K562 (cell line): ENCODE measurements around the gene CDC42EP5. TPM values are rescaled to one million over a fixed set of nuclear protein-coding genes. Genes with fewer than 3 reads are reported as not detected.

Source experiments
- ATAC-seq: fragments of 200-7000 bp; cut with Tn5 transposase; 3 replicates; pipeline ENCODE4 v1.9.1; 2020; ENCODE audit warnings: moderate library complexity
- BruUV-seq: library from RNA; stranded (reverse); fragments of 400-500 nt; replicated peaks from 2 replicates; lab custom pipeline; 2021; lab: Mats Ljungman, UMichigan
- CTCF ChIA-PET: fragments of 300-600 bp; formaldehyde crosslinking; extraction: SDS; loops from one replicate; lab custom pipeline; 2021; ENCODE audit warnings: low intra/inter-chr PET ratio; lab: Yijun Ruan, JAX
- POLR2A ChIA-PET: fragments of 300-600, 350-650 bp; sonication (Branson Sonifier 250); formaldehyde crosslinking; extraction: SDS; loops from one replicate; lab custom pipeline; 2021; ENCODE audit warnings: antibody characterized with exemption, inconsistent platforms; lab: Yijun Ruan, JAX
- DNase-seq, 4 experiments: peaks; one replicate each; pipeline versions ENCODE4 v3.0.0 to v3.0.0-alpha.2; 2011 to 2018; ENCODE audit warnings: low spot score in 3 of 4, mixed read lengths in 3 of 4; ENCODE audit errors: extremely low read depth in 1 of 4
- FAIRE-seq: peaks from 2 replicates; lab custom pipeline; 2011; peaks lifted over from hg19 to GRCh38; lab: Jason Lieb, UNC
- H2AFZ ChIP-seq: 2 replicates; pipeline ENCODE4 v1.6.0; 2011; ENCODE audit warnings: low read depth, low read length, control low read depth, inconsistent platforms
- H3K27ac ChIP-seq: fragments of 200-600 bp; 3 replicates; pipeline ENCODE4 v1.8.0; 2011; ENCODE audit warnings: low read depth, mild to moderate bottlenecking, control low read depth, inconsistent platforms, low read length, moderate library complexity, mixed read lengths; ENCODE audit errors: extremely low read depth
- H3K27me3 ChIP-seq, 2 experiments: fragments of 300-600 bp in 1 of 2; 2 replicates in 1 of 2; 3 replicates in 1 of 2; pipeline versions ENCODE4 v1.6.0 to v1.8.0; 2011; ENCODE audit warnings: inconsistent platforms in 2 of 2, low read length in 2 of 2, mild to moderate bottlenecking in 1 of 2, mixed read lengths in 1 of 2, moderate library complexity in 1 of 2; ENCODE audit not compliant: control insufficient read depth in 2 of 2, insufficient read depth in 2 of 2
- H3K36me3 ChIP-seq: fragments of 300-600 bp; 3 replicates; pipeline ENCODE4 v1.8.0; 2011; ENCODE audit warnings: mild to moderate bottlenecking, low read length, inconsistent platforms; ENCODE audit not compliant: control insufficient read depth, insufficient read depth
- H3K4me1 ChIP-seq, 2 experiments: fragments of 200-600 bp in 1 of 2; replicated peaks in 1 of 2; 2 replicates in 1 of 2; 3 replicates in 1 of 2; pipeline versions ENCODE4 v1.5.1 to v1.8.0; 2011; ENCODE audit warnings: inconsistent platforms in 2 of 2, low read length in 2 of 2, mild to moderate bottlenecking in 1 of 2, mixed read lengths in 1 of 2, moderate library complexity in 1 of 2; ENCODE audit not compliant: control insufficient read depth in 2 of 2, insufficient read depth in 2 of 2
- H3K4me2 ChIP-seq: 2 replicates; pipeline ENCODE4 v1.6.1; 2011; ENCODE audit warnings: low read length, control low read depth, inconsistent platforms, mixed read lengths; ENCODE audit not compliant: insufficient read depth
- H3K4me3 ChIP-seq: fragments of 200-600 bp; sonication (generic), shearing (Covaris generic); 2 replicates; pipeline ENCODE4 v1.5.1; 2016; ENCODE audit warnings: control low read depth, inconsistent platforms
- H3K79me2 ChIP-seq: fragments of 200-600 bp; 3 replicates; pipeline ENCODE4 v1.8.0; 2011; ENCODE audit warnings: low read length, inconsistent platforms; ENCODE audit not compliant: control insufficient read depth, insufficient read depth
- H3K9ac ChIP-seq, 2 experiments: 2 replicates each; pipeline versions ENCODE4 v1.6.0 to v1.6.1; 2011; ENCODE audit warnings: low read depth in 2 of 2, low read length in 2 of 2, control low read depth in 1 of 2, inconsistent platforms in 1 of 2, mild to moderate bottlenecking in 1 of 2, mixed read lengths in 1 of 2; ENCODE audit not compliant: insufficient read depth in 1 of 2
- H3K9me1 ChIP-seq: one replicate; pipeline ENCODE4 v1.6.0; 2011; ENCODE audit warnings: inconsistent platforms, mild to moderate bottlenecking, low read length, moderate library complexity; ENCODE audit not compliant: control insufficient read depth, insufficient read depth
- H3K9me3 ChIP-seq: replicated peaks from 2 replicates; pipeline ENCODE4 v1.5.1; 2011; ENCODE audit warnings: low read depth, low read length, inconsistent platforms; ENCODE audit not compliant: control insufficient read depth, insufficient read depth
- H4K20me1 ChIP-seq: replicated peaks from 2 replicates; pipeline ENCODE4 v1.6.1; 2011; ENCODE audit warnings: low read length, inconsistent platforms, mixed read lengths; ENCODE audit not compliant: control insufficient read depth, insufficient read depth
- CEBPG ChIP-seq, 3 experiments: fragments of 200-800 bp in 1 of 3; sonication (Bioruptor generic) in 1 of 3; sonication (generic) in 1 of 3; formaldehyde crosslinking in 1 of 3; IDR thresholded peaks in 2 of 3; conservative IDR thresholded peaks in 1 of 3; 2 replicates each; pipeline versions ENCODE4 v1.6.1 to v1.8.0; 2016 to 2022; ENCODE audit warnings: missing compliant biosample characterization in 2 of 3, missing genetic modification characterization in 2 of 3, mild to moderate bottlenecking in 1 of 3, missing genetic modification reagents in 1 of 3
- MAFK ChIP-seq: IDR thresholded peaks from 2 replicates; pipeline ENCODE4 v1.6.1; 2011; ENCODE audit warnings: low read length, improper control_type of control experiment
- MYC ChIP-seq, 2 experiments: fragments of 250-450 bp in 1 of 2; sonication (Bioruptor Pico) in 1 of 2; IDR thresholded peaks; 2 replicates each; pipeline versions ENCODE4 v1.5.1 to v1.6.1; 2012 to 2021; ENCODE audit warnings: low read depth in 2 of 2, borderline replicate concordance in 1 of 2, improper control_type of control experiment in 1 of 2, low read length in 1 of 2, mild to moderate bottlenecking in 1 of 2, moderate library complexity in 1 of 2
- TAF7 ChIP-seq: fragments of 450-650 bp; IDR thresholded peaks from 2 replicates; pipeline ENCODE4 v1.6.1; 2016; ENCODE audit warnings: missing genetic modification characterization, missing compliant biosample characterization
- TEAD4 ChIP-seq, 2 experiments: sonication (generic) in 1 of 2; formaldehyde crosslinking in 1 of 2; IDR thresholded peaks; 2 replicates each; pipeline versions ENCODE4 v1.6.1 to v1.8.0; 2012 to 2022; ENCODE audit warnings: borderline replicate concordance in 1 of 2, inconsistent platforms in 1 of 2, low read length in 1 of 2, mild to moderate bottlenecking in 1 of 2, missing genetic modification reagents in 1 of 2
- ZBTB7A ChIP-seq: IDR thresholded peaks from 2 replicates; pipeline ENCODE4 v1.6.1; 2011; ENCODE audit warnings: low read depth, mild to moderate bottlenecking, low read length, moderate library complexity, borderline replicate concordance; ENCODE audit not compliant: control insufficient read depth
- ZNF280B ChIP-seq: fragments of 250-450 bp; sonication (Bioruptor Pico); IDR thresholded peaks from 2 replicates; pipeline ENCODE4 v1.5.1; 2021; ENCODE audit warnings: mild to moderate bottlenecking
- WGBS: fragments of 100-300 bp; shearing (Covaris generic); methylation state at CpG from one replicate; pipeline ENCODE4 v1.1.6; 2016; ENCODE audit warnings: low coverage, mixed read lengths; ENCODE audit not compliant: insufficient coverage; ENCODE audit errors: missing lambda C conversion rate; 5-methylcytosine and 5-hydroxymethylcytosine counted together
- in situ Hi-C: fragments of 300-500 bp; cut with MboI; formaldehyde crosslinking; loops from 4 replicates; pipeline ENCODE4 v1.15.0; 2018; ENCODE audit warnings: inconsistent platforms, mixed read lengths
- intact Hi-C: fragments of 100-400 bp; cut with micrococcal nuclease; formaldehyde crosslinking; loops from 2 replicates; pipeline ENCODE4 v1.14.2; 2022
- polyA plus RNA-seq, 8 experiments: library from polyadenylated mRNA; depleted of rRNA in 4 of 8; stranded (reverse) in 5 of 8; unstranded in 3 of 8; fragments of >200 nt; fragmentation: Nextera tagmentation in 2 of 8; fragmentation: Illumina TruSeq in 1 of 8; extraction: Ambion mirVana in 2 of 8; extraction: Trizol in 1 of 8; gene quantifications; 2 replicates each; pipeline versions ENCODE4 v1.2.1 to v1.2.3, GENCODE V29; 2011 to 2014; ENCODE audit warnings: inconsistent platforms in 1 of 8, missing spikeins in 1 of 8
- total RNA-seq, 7 experiments: library from RNA; depleted of rRNA in 6 of 7; stranded (reverse); fragments of >200 nt in 6 of 7; fragmentation: Illumina TruSeq in 2 of 7; extraction: Trizol in 2 of 7; gene quantifications; 2 replicates each; pipeline versions ENCODE4 v1.2.1 to v1.2.3, GENCODE V29; 2011 to 2021; ENCODE audit warnings: low replicate concordance in 1 of 7
- TF ChIP-seq, protein P1 (sequence below): sonication (generic); formaldehyde crosslinking; IDR thresholded peaks from 2 replicates; pipeline ENCODE4 v1.8.1; 2023; ENCODE audit warnings: mild to moderate bottlenecking, missing genetic modification reagents
- TF ChIP-seq, protein P2 (sequence below), 2 experiments: fragments of 450-650 bp in 1 of 2; IDR thresholded peaks; 2 replicates each; pipeline ENCODE4 v1.6.1; 2011 to 2017; ENCODE audit warnings: low read depth in 2 of 2, antibody characterized with exemption in 1 of 2, borderline replicate concordance in 1 of 2, low read length in 1 of 2, mild to moderate bottlenecking in 1 of 2, mixed read lengths in 1 of 2; ENCODE audit not compliant: control insufficient read depth in 1 of 2
- TF ChIP-seq, protein P3 (sequence below): fragments of 450-650 bp; formaldehyde crosslinking; IDR thresholded peaks from 2 replicates; pipeline ENCODE4 v1.4.0; 2020; ENCODE audit warnings: mild to moderate bottlenecking, moderate library complexity

Gene CDC42EP5
- total and polyA plus RNA-seq, 9 of the 15 experiments (the other 6 are each of a cell fraction or from before 2014, with no cell fraction given) = 0.15 to 0.38 TPM; not detected in 7

- peaks cover 24 to 54% of the 10 kb centered on the region in 2 experiments for H3K27me3 ChIP-seq
- TF ChIP-seq MYC (IDR thresholded peaks at IDR 0.05; ENCODE audit: low read depth, low read length) (no peak), MYC (CRISPR knock-in tag; IDR thresholded peaks at IDR 0.05; ENCODE audit: borderline replicate concordance, low read depth) (no peak), ZNF280B (CRISPR knock-in tag) (no peak), ZBTB7A (no peak), MAFK (no peak), TAF7 (tag) (no peak), TEAD4 (IDR thresholded peaks at IDR 0.05; ENCODE audit: low read length) (no peak), TEAD4 (CRISPR knock-in tag; IDR thresholded peaks at IDR 0.05; ENCODE audit: borderline replicate concordance) (no peak), CEBPG (CRISPR knock-in tag; IDR thresholded peaks at IDR 0.05) (no peak), CEBPG (tag; conservative IDR thresholded peaks at IDR 0.05 in 1 of 2, IDR thresholded peaks at IDR 0.05 in 1 of 2) (no peak)
- TF ChIP-seq, protein P1, sequence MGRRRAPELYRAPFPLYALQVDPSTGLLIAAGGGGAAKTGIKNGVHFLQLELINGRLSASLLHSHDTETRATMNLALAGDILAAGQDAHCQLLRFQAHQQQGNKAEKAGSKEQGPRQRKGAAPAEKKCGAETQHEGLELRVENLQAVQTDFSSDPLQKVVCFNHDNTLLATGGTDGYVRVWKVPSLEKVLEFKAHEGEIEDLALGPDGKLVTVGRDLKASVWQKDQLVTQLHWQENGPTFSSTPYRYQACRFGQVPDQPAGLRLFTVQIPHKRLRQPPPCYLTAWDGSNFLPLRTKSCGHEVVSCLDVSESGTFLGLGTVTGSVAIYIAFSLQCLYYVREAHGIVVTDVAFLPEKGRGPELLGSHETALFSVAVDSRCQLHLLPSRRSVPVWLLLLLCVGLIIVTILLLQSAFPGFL = no peak
- TF ChIP-seq, protein P2, sequence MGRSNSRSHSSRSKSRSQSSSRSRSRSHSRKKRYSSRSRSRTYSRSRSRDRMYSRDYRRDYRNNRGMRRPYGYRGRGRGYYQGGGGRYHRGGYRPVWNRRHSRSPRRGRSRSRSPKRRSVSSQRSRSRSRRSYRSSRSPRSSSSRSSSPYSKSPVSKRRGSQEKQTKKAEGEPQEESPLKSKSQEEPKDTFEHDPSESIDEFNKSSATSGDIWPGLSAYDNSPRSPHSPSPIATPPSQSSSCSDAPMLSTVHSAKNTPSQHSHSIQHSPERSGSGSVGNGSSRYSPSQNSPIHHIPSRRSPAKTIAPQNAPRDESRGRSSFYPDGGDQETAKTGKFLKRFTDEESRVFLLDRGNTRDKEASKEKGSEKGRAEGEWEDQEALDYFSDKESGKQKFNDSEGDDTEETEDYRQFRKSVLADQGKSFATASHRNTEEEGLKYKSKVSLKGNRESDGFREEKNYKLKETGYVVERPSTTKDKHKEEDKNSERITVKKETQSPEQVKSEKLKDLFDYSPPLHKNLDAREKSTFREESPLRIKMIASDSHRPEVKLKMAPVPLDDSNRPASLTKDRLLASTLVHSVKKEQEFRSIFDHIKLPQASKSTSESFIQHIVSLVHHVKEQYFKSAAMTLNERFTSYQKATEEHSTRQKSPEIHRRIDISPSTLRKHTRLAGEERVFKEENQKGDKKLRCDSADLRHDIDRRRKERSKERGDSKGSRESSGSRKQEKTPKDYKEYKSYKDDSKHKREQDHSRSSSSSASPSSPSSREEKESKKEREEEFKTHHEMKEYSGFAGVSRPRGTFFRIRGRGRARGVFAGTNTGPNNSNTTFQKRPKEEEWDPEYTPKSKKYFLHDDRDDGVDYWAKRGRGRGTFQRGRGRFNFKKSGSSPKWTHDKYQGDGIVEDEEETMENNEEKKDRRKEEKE (IDR thresholded peaks at IDR 0.05; ENCODE audit: borderline replicate concordance in 1 of 2, control insufficient read depth in 1 of 2, low read depth in 2 of 2, low read length in 1 of 2) = no peak
- TF ChIP-seq, protein P3, sequence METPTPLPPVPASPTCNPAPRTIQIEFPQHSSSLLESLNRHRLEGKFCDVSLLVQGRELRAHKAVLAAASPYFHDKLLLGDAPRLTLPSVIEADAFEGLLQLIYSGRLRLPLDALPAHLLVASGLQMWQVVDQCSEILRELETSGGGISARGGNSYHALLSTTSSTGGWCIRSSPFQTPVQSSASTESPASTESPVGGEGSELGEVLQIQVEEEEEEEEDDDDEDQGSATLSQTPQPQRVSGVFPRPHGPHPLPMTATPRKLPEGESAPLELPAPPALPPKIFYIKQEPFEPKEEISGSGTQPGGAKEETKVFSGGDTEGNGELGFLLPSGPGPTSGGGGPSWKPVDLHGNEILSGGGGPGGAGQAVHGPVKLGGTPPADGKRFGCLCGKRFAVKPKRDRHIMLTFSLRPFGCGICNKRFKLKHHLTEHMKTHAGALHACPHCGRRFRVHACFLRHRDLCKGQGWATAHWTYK (CRISPR knock-in tag) = no peak
- H3K79me2 ChIP-seq = no peaks in the 10 kb centered on the region
- H3K27ac ChIP-seq = no peak overlapping the region
- intact Hi-C loops (no loop called here), in situ Hi-C loops (no loop called here)
- H2AFZ ChIP-seq = no peak overlapping the region
- ChIA-PET POLR2A (interaction anchor here (1.0 kb wide), 1 partner anchor 10 kb away, joined by 5 read pairs; no protein-coding TSS in a partner anchor), CTCF (no interaction called here)
- ATAC-seq (no peak), FAIRE-seq (no peak), DNase-seq (no peak)
- H3K4me1 ChIP-seq = peaks cover 0 to 40% of the 10 kb centered on the region in 2 experiments; a peak in 3 of 5 replicates
- no peak overlapping the region for H3K4me3 ChIP-seq
- no peaks in the 10 kb centered on the region for H3K36me3 ChIP-seq
- H3K9me1 ChIP-seq = no peaks in the 10 kb centered on the region
- no TSS peak for BruUV-seq
- H3K9ac ChIP-seq = no peak overlapping the region
- WGBS = 0% methylated on average over 8 of the region's 10 CpGs
- H3K9me3 ChIP-seq = no peaks in the 10 kb centered on the region
- H4K20me1 ChIP-seq = peaks cover 9% of the 10 kb centered on the region; the same call in 1 of the 2 replicates
- H3K4me2 ChIP-seq = no peak overlapping the region
Observed at GRCh38 chr19:54420068-54420382, 53.1 kb downstream of the CDC42EP5 start.
